Gastrocnemius medialis (tissue), 4 donors: ENCODE data around the gene ZFYVE28. TPM values are rescaled to one million over a fixed set of nuclear protein-coding genes. Genes with fewer than 3 reads are reported as not detected.

ENCODE experiments used
- ATAC-seq, 2 donors: fragments of 150-250 bp; one replicate each; pipeline ENCODE4 v1.9.1; 2016
- DNase-seq, 2 donors: peaks; one replicate each; pipeline ENCODE4 v3.0.0-alpha.2; 2019
- H3K27ac ChIP-seq, 4 donors: fragments of 200-600 bp; sonication (generic); 1 replicate in 1 of 4; 2 replicates in 3 of 4; pipeline ENCODE4 v1.5.1; 2016 to 2018; ENCODE audit warnings: mild to moderate bottlenecking in 2 of 4, moderate library complexity in 1 of 4
- H3K27me3 ChIP-seq, 3 donors: fragments of 200-600 bp; sonication (generic) in 2 of 3; 1 replicate in 1 of 3; 2 replicates in 2 of 3; pipeline versions ENCODE4 v1.5.1 to v1.6.0; 2016 to 2019; ENCODE audit warnings: mild to moderate bottlenecking in 1 of 3, moderate library complexity in 1 of 3
- H3K36me3 ChIP-seq, 2 donors: fragments of 200-600 bp; sonication (generic) in 1 of 2; one replicate each; pipeline ENCODE4 v1.5.1; 2017 to 2018
- H3K4me1 ChIP-seq, 2 donors: fragments of 200-600 bp; sonication (generic) in 1 of 2; one replicate each; pipeline ENCODE4 v1.5.1; 2016 to 2017; ENCODE audit warnings: mild to moderate bottlenecking in 2 of 2
- H3K4me3 ChIP-seq, 4 donors: fragments of 200-600 bp; sonication (generic) in 3 of 4; 1 replicate in 1 of 4; 2 replicates in 3 of 4; pipeline ENCODE4 v1.5.1; 2016 to 2019; ENCODE audit warnings: mild to moderate bottlenecking in 2 of 4
- H3K9me3 ChIP-seq, 3 donors: fragments of 200-600 bp; sonication (generic) in 2 of 3; 1 replicate in 1 of 3; 2 replicates in 2 of 3; pipeline ENCODE4 v1.5.1; 2016 to 2019
- POLR2A ChIP-seq, 2 donors: fragments of 450-650 bp; IDR thresholded peaks; one replicate each; pipeline ENCODE4 v1.6.1; 2017; ENCODE audit warnings: antibody characterized with exemption in 2 of 2, mild to moderate bottlenecking in 2 of 2, moderate library complexity in 2 of 2
- in situ Hi-C, 4 donors: fragments of 200-750 bp; cut with MboI; loops; one replicate each; pipeline versions ENCODE4 v1.15.0 to v1.8.0; 2017; ENCODE audit warnings: low sequenced_read_pairs in 4 of 4
- intact Hi-C: fragments of 100-400 bp; cut with DNase I; formaldehyde crosslinking; loops from one replicate; pipeline ENCODE4 v1.15.1; 2023; ENCODE audit warnings: low total_unique reads
- total RNA-seq, 4 donors: library from RNA; depleted of rRNA; stranded (reverse); fragments of >200 nt; gene quantifications; one replicate each; pipeline versions ENCODE4 v1.1.0 to v1.2.3, GENCODE V29; 2016
- TF ChIP-seq, protein P1 (sequence below), 5 experiments: fragments of 450-650 bp in 3 of 5; fragments of 200-600 bp in 2 of 5; sonication (generic) in 2 of 5; IDR thresholded peaks in 4 of 5; conservative IDR thresholded peaks in 1 of 5; 1 replicate in 4 of 5; 2 replicates in 1 of 5; pipeline ENCODE4 v1.5.1; 2016 to 2019; ENCODE audit warnings: antibody characterized with exemption in 5 of 5, mild to moderate bottlenecking in 3 of 5, moderate library complexity in 3 of 5

The ZFYVE28 gene
- total RNA-seq, 4 donors from 2014 or later = 1.8 to 6.0 (median 3.4) TPM

DNA sequence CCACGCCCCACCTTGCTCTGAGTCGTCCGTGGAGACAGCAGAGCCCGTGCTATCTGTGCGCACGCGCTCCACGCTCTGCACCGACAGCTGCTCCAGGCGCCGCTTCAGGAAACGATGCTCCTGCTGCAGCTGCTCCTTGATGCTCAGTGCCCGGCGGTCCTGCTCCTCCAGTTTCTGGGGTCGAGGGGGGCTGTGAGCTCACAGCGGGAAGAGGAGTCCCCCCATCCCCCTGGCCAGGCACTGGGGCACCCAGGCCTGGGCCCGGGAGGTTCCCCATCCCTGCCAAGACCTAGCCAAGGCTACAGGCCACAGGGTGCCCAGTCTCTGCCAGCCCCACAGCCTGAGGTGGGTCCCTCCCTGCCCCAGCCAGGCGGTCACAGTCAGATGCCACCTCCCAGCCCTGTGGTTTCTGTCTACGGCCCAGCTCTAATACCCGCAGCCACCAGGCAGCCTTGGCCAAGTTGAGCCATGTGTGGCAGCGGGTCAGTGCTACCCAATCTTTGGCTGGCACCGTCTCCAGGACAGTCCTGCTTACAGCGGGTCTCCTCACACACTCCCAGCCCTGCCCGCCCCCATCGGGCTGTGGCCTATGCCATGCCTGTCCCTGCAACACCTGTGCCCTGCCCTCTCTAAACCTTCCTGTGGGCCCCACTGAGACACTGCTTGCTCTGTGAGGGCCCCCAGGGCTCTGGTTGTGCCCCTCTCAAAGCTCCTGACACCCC is 167.2 kb downstream of the ZFYVE28 start:
- no peak overlapping the region for H3K4me3 ChIP-seq
- peaks cover 0 to 51% of the 10 kb centered on the region in 2 donors for H3K36me3 ChIP-seq
- no peak for TF ChIP-seq POLR2A (IDR thresholded peaks at IDR 0.05)
- TF ChIP-seq, protein P1, sequence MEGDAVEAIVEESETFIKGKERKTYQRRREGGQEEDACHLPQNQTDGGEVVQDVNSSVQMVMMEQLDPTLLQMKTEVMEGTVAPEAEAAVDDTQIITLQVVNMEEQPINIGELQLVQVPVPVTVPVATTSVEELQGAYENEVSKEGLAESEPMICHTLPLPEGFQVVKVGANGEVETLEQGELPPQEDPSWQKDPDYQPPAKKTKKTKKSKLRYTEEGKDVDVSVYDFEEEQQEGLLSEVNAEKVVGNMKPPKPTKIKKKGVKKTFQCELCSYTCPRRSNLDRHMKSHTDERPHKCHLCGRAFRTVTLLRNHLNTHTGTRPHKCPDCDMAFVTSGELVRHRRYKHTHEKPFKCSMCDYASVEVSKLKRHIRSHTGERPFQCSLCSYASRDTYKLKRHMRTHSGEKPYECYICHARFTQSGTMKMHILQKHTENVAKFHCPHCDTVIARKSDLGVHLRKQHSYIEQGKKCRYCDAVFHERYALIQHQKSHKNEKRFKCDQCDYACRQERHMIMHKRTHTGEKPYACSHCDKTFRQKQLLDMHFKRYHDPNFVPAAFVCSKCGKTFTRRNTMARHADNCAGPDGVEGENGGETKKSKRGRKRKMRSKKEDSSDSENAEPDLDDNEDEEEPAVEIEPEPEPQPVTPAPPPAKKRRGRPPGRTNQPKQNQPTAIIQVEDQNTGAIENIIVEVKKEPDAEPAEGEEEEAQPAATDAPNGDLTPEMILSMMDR (IDR thresholded peaks at IDR 0.05 in 4 of 5, conservative IDR thresholded peaks at IDR 0.05 in 1 of 5) = no peak
- peak overlapping the region in 1 of 4 donors; percentile 31 for H3K27ac ChIP-seq
- in situ Hi-C loops = no loop called here
- intact Hi-C loops = no loop called here
- ATAC-seq (no peak), DNase-seq (peak in 1 of 2 donors; percentile 2)
- H3K27me3 ChIP-seq = no peaks in the 10 kb centered on the region
- H3K4me1 ChIP-seq = peaks cover 12 to 39% of the 10 kb centered on the region in 2 donors
- H3K9me3 ChIP-seq = no peaks in the 10 kb centered on the region

DNA sequence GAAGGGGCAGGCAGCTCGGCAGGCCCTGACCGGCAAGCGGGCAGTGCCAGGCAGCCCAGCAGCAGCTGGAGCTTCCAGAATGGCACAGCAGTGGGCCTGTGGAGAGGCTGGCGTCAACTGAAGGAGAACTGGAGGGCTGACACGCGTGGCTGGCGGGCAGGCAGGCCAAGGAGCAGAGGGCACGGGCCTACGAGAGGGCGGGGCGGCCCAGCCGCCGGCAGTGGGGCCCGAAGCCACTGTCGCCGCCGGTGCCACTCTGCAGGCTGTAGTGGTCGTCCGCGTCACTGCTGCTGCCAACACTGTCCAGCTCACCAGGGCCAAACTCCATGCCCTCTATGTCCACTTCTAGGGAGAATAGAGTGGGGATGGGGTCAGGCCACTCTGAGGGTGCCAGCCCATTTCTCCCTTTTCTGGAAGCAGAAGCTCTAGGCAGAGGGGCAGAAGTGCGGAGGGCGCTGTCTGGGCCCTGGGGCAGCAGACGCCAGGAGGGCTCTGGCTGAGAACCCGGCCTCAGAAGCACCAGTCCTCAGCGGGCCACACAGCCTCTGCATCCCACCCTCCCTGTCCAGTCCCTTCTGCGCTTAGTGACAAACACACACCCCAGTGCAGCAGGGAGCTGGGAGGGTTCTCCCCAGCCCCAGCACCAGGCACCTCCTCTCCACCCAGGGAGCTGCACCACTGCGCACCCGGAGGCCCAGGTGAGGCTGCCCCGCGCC is 167.9 kb downstream of the ZFYVE28 start:
- TF ChIP-seq POLR2A (IDR thresholded peaks at IDR 0.05) = no peak
- TF ChIP-seq, protein P1 (IDR thresholded peaks at IDR 0.05 in 4 of 5, conservative IDR thresholded peaks at IDR 0.05 in 1 of 5) = no peak
- H3K27me3 ChIP-seq = no peaks in the 10 kb centered on the region
- in situ Hi-C loops = no loop called here
- peaks cover 0 to 51% of the 10 kb centered on the region in 2 donors for H3K36me3 ChIP-seq
- no peak for DNase-seq
- intact Hi-C loops = no loop called here
- no peak overlapping the region for H3K27ac ChIP-seq
- H3K4me3 ChIP-seq = no peak overlapping the region
- ATAC-seq = no peak
- H3K4me1 ChIP-seq = peaks cover 5 to 32% of the 10 kb centered on the region in 2 donors
- no peaks in the 10 kb centered on the region for H3K9me3 ChIP-seq

DNA sequence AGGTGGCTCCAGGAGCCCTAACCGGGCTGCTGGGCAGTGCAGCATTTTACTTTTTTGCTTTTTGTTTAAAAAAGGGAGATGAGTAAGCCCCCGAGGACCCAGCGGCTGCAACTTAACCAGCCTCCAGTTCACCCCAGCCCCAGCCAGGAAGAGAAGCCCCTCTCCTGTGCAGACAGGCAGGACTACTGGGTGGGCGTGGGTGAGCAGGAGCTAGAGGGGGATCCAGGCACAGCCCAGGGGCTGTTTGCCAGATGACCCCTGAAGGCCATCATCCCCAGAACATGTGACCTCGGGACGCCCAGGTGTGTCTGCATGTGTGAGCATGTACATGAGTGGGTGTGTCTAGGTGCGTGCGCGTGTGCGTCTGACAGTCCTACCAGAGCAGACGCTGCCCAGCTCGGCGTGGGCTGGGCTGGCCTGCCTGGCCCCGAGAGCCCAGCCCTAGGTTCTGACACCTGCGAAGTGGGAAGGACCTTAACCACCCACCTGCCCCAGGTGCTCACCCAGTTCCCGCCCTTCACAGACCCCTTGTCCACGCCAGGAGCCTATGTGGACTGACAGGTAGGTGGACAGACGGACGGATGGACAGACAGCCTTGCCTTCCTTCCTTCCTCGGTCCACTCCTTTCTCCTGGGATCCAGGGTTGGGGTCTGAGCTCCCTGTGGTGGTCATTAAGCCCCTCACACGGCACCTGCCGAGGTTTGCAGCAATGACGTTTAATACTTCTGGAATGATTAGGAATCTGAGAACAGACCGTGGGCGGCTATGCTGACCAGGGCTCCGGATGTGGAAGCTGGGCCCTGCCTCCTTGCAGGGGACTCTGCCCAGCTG is 168.7 kb downstream of the ZFYVE28 start:
- in situ Hi-C loops = loop anchor here in 3 of 4 donors (25.0 kb wide), 2 partner anchors 163 to 713 kb away; partner anchors contain the start of genes CFAP99 (in 2 of the 3), ZFYVE28 (in 2 of the 3), GRK4 (in 1 of the 3) and NOP14 (in 1 of the 3)
- no peak overlapping the region for H3K27ac ChIP-seq
- no peak for ATAC-seq
- no peaks in the 10 kb centered on the region for H3K9me3 ChIP-seq
- H3K4me1 ChIP-seq = peaks cover 3 to 30% of the 10 kb centered on the region in 2 donors
- intact Hi-C loops = no loop called here
- no peak overlapping the region for H3K4me3 ChIP-seq
- TF ChIP-seq, protein P1 (IDR thresholded peaks at IDR 0.05 in 4 of 5, conservative IDR thresholded peaks at IDR 0.05 in 1 of 5) = no peak
- no peak for TF ChIP-seq POLR2A (IDR thresholded peaks at IDR 0.05)
- DNase-seq = no peak
- H3K36me3 ChIP-seq = peaks cover 0 to 47% of the 10 kb centered on the region in 2 donors
- H3K27me3 ChIP-seq = no peaks in the 10 kb centered on the region

DNA sequence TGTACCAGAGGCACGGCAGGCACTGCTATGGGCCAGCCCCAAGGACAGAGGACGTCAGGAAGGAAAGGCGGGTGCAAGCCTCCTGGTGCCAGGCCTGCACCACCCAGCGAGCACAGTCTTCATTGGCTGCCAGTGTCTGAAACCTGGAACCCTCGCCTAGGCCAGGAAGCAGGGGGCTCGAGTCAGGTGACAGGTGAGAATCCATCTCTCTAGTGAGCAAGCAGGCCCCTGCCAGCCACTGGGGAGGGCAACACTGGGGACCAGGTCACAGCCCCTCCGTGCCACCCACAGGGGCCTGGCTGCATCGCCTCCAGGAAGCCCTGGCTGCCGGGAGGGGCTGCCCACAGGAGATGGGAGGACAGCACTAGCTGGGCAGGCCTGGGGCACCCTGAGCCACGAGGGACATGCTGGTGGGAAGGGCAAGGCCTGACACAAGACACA is 169.6 kb downstream of the ZFYVE28 start:
- peaks cover 3 to 23% of the 10 kb centered on the region in 2 donors for H3K4me1 ChIP-seq
- intact Hi-C loops = no loop called here
- DNase-seq (no peak), ATAC-seq (no peak)
- peaks cover 0 to 43% of the 10 kb centered on the region in 2 donors for H3K36me3 ChIP-seq
- no peak for TF ChIP-seq POLR2A (IDR thresholded peaks at IDR 0.05)
- TF ChIP-seq, protein P1 (IDR thresholded peaks at IDR 0.05 in 4 of 5, conservative IDR thresholded peaks at IDR 0.05 in 1 of 5) = no peak
- H3K27ac ChIP-seq = no peak overlapping the region
- no peaks in the 10 kb centered on the region for H3K9me3 ChIP-seq
- in situ Hi-C loops = loop anchor here in 3 of 4 donors (25.0 kb wide), 2 partner anchors 163 to 713 kb away; partner anchors contain the start of genes CFAP99 (in 2 of the 3), ZFYVE28 (in 2 of the 3), GRK4 (in 1 of the 3) and NOP14 (in 1 of the 3)
- no peaks in the 10 kb centered on the region for H3K27me3 ChIP-seq
- H3K4me3 ChIP-seq = no peak overlapping the region
